ENCODE measurements around the gene ANKH. TPM values are rescaled to one million over a fixed set of nuclear protein-coding genes. Genes with fewer than 3 reads are reported as not detected.
A peak's percentile ranks its signal among the peaks of the same experiment; 100 is the strongest.

The ANKH gene
- total RNA-seq, 1 experiment from 2014 or later: 5.2 TPM

- H3K4me3 ChIP-seq: peak overlapping the region; percentile 79; the same call in 1 of the 2 replicates
- no peak for DNase-seq
- no peaks in the 10 kb centered on the region for H3K4me1 ChIP-seq
- H3K36me3 ChIP-seq: no peaks in the 10 kb centered on the region
- no peaks in the 10 kb centered on the region for H3K9me3 ChIP-seq (replicated peaks)
- H3K27me3 ChIP-seq: no peaks in the 10 kb centered on the region
- H3K27ac ChIP-seq: no peak overlapping the region
Measured at GRCh38 chr5:14665949-14666348, 205.6 kb downstream of the ANKH start.

DNA sequence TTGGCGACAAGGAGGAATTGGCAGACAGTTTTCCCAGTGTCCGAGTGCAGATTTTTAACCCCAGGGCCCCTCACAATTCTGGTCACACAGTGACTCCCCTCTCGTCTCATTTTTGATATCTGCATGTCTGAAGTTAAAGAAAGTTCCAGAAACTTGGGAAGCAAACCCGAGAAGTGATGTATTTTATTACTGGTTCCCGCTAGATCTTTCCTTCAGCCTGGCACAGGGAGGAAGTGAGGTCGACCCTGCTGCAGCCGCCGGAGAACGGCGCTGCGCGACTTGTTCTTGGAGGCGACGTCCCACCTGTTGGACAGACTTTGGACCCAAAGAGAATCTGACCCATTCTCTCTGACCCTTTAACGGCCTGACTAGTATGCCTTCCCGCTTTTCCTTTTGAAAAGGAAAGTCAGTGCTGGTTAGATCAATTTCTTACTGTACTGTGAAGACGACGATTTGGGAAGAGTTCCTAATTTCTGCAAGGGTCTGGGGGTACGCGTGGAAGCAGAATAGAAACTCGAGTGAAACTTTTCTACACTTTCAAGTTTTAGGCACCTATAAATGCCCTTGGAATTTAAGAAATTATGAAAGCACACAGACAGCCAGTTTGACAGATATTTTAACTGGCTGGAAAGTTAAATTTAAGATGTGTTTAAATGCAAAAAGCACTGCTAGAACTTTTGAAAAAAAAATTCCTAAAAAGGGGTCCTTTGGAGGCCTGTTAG is 206.3 kb downstream of the ANKH start:
- DNase-seq: peak in 1 of 2 experiments; percentile 30

GRCh38 chr5:14664270-14665100 is 207.1 kb downstream of the ANKH start, which contains the start of gene OTULIN:
OTULIN (plus strand) TSS chr5:14664718; CDS start chr5:14664826, 108 bp downstream.
- Histone ChIP-seq H3K9me3 (replicated peaks) (no peaks in the 10 kb centered on the region), H3K27ac (peak within 1 kb of the TSS; percentile 59)

More for the DNA sequence above, 206.3 kb downstream of the ANKH start:
- Histone ChIP-seq H3K9me3 (replicated peaks) (no peaks in the 10 kb centered on the region), H3K27ac (peak overlapping the region; percentile 37; the same call in 1 of the 2 replicates), H3K36me3 (no peaks in the 10 kb centered on the region), H3K27me3 (no peaks in the 10 kb centered on the region), H3K4me3 (peak overlapping the region; percentile 79), H3K4me1 (no peaks in the 10 kb centered on the region)

GRCh38 chr5:14663734-14664269 is 207.8 kb downstream of the ANKH start:
- H3K9me3 ChIP-seq (replicated peaks): no peaks in the 10 kb centered on the region

More at GRCh38 chr5:14664270-14665100, 207.1 kb downstream of the ANKH start, which contains the start of gene OTULIN:
- Histone ChIP-seq H3K27me3 (no peaks in the 10 kb centered on the region), H3K4me3 (peak within 1 kb of the TSS; percentile 79), H3K4me1 (no peaks in the 10 kb centered on the region), H3K36me3 (no peaks in the 10 kb centered on the region)
- peak; percentile 87 to 88 for DNase-seq

DNA sequence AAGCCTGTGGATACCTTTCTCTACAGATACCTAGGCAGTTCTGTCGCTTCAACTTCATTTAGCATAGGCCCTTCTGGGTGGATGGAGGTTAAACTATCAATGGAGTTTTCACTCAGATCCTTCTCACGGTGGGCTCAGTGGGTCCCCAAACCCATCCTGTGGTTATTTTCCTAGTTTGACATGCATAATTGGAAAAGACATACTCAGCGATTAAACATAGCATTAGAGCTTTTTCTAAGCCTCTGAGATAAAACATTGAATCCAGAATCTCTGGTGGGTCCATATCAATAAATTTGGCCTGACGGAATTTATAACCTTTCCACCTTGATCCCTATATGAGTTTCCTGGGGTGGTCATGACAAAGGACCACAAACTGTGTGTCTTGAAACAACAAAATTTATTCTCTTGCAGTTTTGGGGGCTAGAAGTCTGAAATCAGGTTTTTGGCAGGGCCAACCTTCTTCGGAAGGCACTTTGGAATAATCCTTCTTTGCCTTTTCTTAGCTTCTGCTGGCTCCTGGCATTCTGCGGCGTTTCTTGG is 208.8 kb downstream of the ANKH start:
- no peak overlapping the region for H3K27ac ChIP-seq
- no peaks in the 10 kb centered on the region for H3K9me3 ChIP-seq (replicated peaks)

More at GRCh38 chr5:14663734-14664269, 207.8 kb downstream of the ANKH start:
- H3K27me3 ChIP-seq: no peaks in the 10 kb centered on the region
- no peaks in the 10 kb centered on the region for H3K4me1 ChIP-seq
- no peaks in the 10 kb centered on the region for H3K36me3 ChIP-seq
- H3K4me3 ChIP-seq: peak overlapping the region; percentile 79
- peak overlapping the region; percentile 59 for H3K27ac ChIP-seq
- DNase-seq: peak; percentile 9 to 39

DNA sequence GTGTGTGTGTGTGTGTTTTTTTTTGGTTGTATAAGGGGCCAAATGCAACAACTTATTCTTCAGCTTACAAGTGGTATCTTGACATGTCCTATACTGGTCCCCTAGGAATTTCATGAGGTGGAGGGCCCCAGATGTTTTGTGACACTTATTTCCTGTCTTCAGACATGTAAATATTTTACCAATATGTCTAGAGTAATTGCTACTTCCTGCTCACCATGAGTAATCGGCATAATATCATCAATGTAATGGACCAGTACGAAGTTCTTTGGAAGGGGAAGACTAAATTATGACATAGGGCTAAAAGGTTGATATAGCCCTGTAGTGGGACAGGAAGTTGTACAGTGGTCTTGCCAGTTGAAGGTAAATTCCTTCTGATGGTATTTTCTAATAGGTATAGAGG is 210.7 kb downstream of the ANKH start:
- Histone ChIP-seq H3K27me3 (no peaks in the 10 kb centered on the region), H3K4me3 (no peak overlapping the region), H3K36me3 (no peaks in the 10 kb centered on the region), H3K27ac (no peak overlapping the region), H3K9me3 (replicated peaks) (no peaks in the 10 kb centered on the region), H3K4me1 (no peaks in the 10 kb centered on the region)
- DNase-seq: no peak

More for the DNA sequence above, 208.8 kb downstream of the ANKH start:
- no peaks in the 10 kb centered on the region for H3K36me3 ChIP-seq
- no peak for DNase-seq
- no peaks in the 10 kb centered on the region for H3K4me1 ChIP-seq
- H3K27me3 ChIP-seq: no peaks in the 10 kb centered on the region
- no peak overlapping the region for H3K4me3 ChIP-seq

- Histone ChIP-seq H3K9me3 (replicated peaks) (no peaks in the 10 kb centered on the region), H3K4me3 (no peak overlapping the region), H3K27ac (no peak overlapping the region), H3K36me3 (no peaks in the 10 kb centered on the region), H3K27me3 (no peaks in the 10 kb centered on the region), H3K4me1 (no peaks in the 10 kb centered on the region)
- no peak for DNase-seq
Measured at GRCh38 chr5:14659821-14660607, 211.6 kb downstream of the ANKH start.

GRCh38 chr5:14656898-14657297 is 214.7 kb downstream of the ANKH start:
- H3K27ac ChIP-seq: no peak overlapping the region
- no peaks in the 10 kb centered on the region for H3K36me3 ChIP-seq
- no peak overlapping the region for H3K4me3 ChIP-seq
- H3K9me3 ChIP-seq (replicated peaks): no peaks in the 10 kb centered on the region
- H3K27me3 ChIP-seq: no peaks in the 10 kb centered on the region
- H3K4me1 ChIP-seq: no peaks in the 10 kb centered on the region
- DNase-seq: no peak

DNA sequence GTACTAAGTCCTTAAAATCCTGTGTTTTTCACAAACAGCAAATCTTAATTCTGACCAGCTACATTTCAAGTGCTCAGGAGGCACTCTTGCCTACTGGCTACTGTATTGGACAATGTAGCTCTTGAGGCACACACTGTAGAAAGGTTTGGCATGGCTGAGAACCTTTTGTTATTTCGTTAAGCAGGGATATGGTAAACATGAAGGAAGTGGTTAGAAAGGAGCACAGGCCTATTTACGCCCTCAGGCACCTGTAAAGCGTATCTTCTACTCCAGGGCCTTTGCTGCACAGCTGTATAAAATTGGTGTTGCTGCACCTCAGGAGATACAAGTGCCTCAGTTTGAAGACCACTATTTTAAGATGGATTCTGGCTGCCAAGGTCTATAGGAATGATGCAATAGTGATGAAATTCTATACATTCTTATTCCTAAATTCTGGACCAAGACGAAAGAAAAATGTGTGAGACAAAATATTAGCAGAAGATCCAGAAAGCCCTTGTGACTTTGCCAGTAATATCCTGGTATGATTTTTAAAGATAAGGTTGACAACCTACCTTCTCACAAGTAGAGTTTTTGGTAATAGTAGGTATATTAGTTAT is 216.3 kb downstream of the ANKH start:
- Histone ChIP-seq H3K27me3 (no peaks in the 10 kb centered on the region), H3K27ac (no peak overlapping the region), H3K36me3 (no peaks in the 10 kb centered on the region), H3K9me3 (replicated peaks) (no peaks in the 10 kb centered on the region), H3K4me3 (no peak overlapping the region), H3K4me1 (no peaks in the 10 kb centered on the region)
- DNase-seq: peak in 1 of 2 experiments; percentile 14

Other genes starting within 250 kb of the ANKH start
- 16.9 and 18.2 TPM in 2 replicates for gene OTULIN, start 207.1 kb downstream of the ANKH start, total RNA-seq (2014; rRNA removed; shearing (Covaris generic))

Measured in SJCRH30 (cell line).